ENCODE results near the gene SLC12A2.

Gene SLC12A2

GRCh38 chr5:128135286-128135685 is 51.7 kb downstream of the SLC12A2 start:
- TF ChIP-seq CTCF (conservative IDR thresholded peaks at IDR 0.05) = no peak
- H3K27ac ChIP-seq = no peak overlapping the region

DNA sequence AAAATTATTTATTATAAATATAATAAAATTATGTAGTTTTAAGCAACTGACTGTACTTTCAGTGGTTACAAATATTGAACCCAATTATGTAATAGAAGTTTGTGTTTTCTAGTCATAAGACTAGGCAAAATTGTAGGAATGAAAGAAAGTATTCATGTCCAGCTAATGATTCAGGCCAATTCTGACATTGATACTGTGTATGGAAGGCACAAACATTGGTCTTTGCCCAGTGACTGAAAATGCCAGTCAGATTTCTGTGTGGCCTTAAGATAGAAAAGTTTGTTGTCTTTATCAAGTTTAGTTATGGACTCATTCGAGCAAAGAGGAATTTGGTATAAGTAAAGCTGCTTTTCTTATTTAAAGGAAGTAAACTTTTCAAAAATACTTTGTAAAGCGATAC is 60.3 kb downstream of the SLC12A2 start:
- no peak overlapping the region for H3K27ac ChIP-seq
- TF ChIP-seq CTCF (conservative IDR thresholded peaks at IDR 0.05) = no peak

DNA sequence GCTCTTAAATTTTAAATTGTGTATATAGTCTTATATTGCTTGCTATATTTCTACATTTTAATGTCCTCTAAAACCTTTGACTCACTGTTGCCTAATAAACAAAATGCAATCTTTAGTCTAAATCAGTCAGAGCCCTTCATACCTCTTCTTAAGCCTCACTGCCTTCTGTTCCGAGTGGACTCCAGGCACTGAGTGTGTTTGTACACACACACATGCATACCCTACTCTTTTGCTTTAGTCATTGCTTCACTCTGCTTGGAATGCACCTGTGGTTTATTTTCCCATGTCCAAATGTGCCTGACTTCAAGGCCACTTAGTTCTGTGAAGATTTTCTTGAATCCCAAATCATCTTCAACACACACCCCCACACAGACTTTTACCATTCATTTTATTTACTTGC is 60.9 kb downstream of the SLC12A2 start:
- no peak overlapping the region for H3K27ac ChIP-seq
- no peak for TF ChIP-seq CTCF (conservative IDR thresholded peaks at IDR 0.05)

DNA sequence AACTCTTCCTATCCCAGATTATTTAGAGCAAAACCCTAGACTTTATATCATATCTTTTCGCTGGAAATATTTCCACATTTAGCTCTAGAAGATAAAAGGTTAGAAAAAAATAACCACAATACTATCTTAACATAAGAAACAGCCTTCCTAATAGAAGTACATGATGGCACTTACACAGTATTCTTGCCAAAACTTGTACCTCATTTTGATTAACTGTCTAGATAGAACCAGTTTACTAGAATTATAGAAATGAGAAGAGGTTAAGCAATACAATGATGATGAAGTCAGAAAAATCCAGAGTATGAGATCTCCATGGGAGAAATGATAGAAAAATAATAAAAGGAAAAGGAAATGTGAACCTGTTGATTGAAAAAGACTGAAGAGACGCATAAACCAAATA is 63.1 kb downstream of the SLC12A2 start:
- TF ChIP-seq CTCF (conservative IDR thresholded peaks at IDR 0.05) = no peak
- H3K27ac ChIP-seq = no peak overlapping the region

DNA sequence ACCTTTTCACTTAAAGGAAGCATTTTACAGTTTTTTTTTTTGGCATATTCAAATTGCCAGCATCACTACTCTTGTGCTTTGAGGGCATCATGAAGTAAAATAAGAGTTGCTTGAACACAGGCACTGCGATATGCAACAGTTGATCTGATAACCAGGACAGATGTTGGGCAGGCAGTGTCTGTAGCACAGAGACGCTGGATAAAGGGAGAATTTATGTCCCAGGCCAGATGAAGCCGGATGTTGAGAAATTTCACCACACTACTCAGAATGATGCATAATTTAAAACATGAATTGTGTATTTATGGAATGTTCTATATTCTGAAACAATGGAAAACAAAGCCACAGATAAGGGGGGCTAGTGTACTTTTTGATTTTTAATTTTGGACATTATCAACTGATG is 71.4 kb downstream of the SLC12A2 start:
- no peak overlapping the region for H3K27ac ChIP-seq
- TF ChIP-seq CTCF (conservative IDR thresholded peaks at IDR 0.05) = no peak

DNA sequence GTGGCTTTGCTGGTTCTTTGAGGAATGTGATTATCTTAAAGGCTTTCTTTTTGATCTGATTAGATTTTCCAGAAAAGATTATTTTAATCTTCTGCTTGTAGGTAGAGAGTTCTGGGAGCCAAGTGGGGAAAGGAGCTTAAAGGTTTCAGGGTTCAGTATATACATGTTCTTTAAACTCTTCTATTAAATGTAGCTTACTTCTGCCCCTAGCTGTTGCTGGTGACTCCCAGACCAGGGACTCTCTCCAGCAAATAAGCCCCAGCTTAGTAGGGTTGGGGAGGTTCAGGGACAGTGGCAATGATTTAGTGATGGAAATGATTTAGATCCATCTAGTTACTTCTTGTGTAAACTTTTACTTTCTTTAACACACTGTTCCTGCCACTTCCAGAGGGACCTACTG is 72.2 kb downstream of the SLC12A2 start:
- H3K27ac ChIP-seq = no peak overlapping the region
- TF ChIP-seq CTCF (conservative IDR thresholded peaks at IDR 0.05) = no peak

GRCh38 chr5:128156521-128156920 is 73.0 kb downstream of the SLC12A2 start:
- TF ChIP-seq CTCF (conservative IDR thresholded peaks at IDR 0.05) = no peak
- H3K27ac ChIP-seq = no peak overlapping the region

GRCh38 chr5:128158342-128158741 is 74.8 kb downstream of the SLC12A2 start:
- TF ChIP-seq CTCF (conservative IDR thresholded peaks at IDR 0.05) = no peak
- no peak overlapping the region for H3K27ac ChIP-seq
